ENCODE measurements around the gene NOL9. TPM values are rescaled to one million over a fixed set of nuclear protein-coding genes. Genes with fewer than 3 reads are reported as not detected.
"Not testable (repeated sequence)": the region's sequence is repeated elsewhere in the genome, so short reads cannot be mapped to it uniquely, and the experiment has no call there.

Gene NOL9
- total RNA-seq, 1 donor from 2014 or later, result 49.5 TPM

- Mint-ChIP-seq H3K4me1 (ENCODE audit: low read depth) (peaks cover 15% of the 10 kb centered on the region), H3K9me3 (ENCODE audit: low read depth) (no peaks in the 10 kb centered on the region), H3K4me3 (ENCODE audit: low read depth) (no peak overlapping the region), H3K27me3 (peaks cover 30% of the 10 kb centered on the region), H3K36me3 (ENCODE audit: insufficient read depth) (no peaks in the 10 kb centered on the region), H3K27ac (no peak overlapping the region)
- DNase-seq (ENCODE audit: low spot score, unreplicated experiment), result no peak
- no peak for TF ChIP-seq CTCF (IDR thresholded peaks at IDR 0.05; ENCODE audit: unreplicated experiment)
Observed at GRCh38 chr1:6495041-6495441, 59.3 kb downstream of the NOL9 start.

- Mint-ChIP-seq H3K4me1 (ENCODE audit: low read depth) (peaks cover 15% of the 10 kb centered on the region), H3K4me3 (ENCODE audit: low read depth) (no peak overlapping the region), H3K36me3 (ENCODE audit: insufficient read depth) (no peaks in the 10 kb centered on the region), H3K27ac (no peak overlapping the region), H3K9me3 (ENCODE audit: low read depth) (no peaks in the 10 kb centered on the region), H3K27me3 (peaks cover 27% of the 10 kb centered on the region)
- no peak for DNase-seq (ENCODE audit: low spot score, unreplicated experiment)
- TF ChIP-seq CTCF (IDR thresholded peaks at IDR 0.05; ENCODE audit: unreplicated experiment), result no peak
Observed at GRCh38 chr1:6494627-6495026, 59.7 kb downstream of the NOL9 start.

GRCh38 chr1:6493834-6494223 is 60.5 kb downstream of the NOL9 start:
- not testable (repeated sequence) for DNase-seq (ENCODE audit: low spot score, unreplicated experiment); H3K9me3 Mint-ChIP-seq (ENCODE audit: low read depth); H3K4me3 Mint-ChIP-seq (ENCODE audit: low read depth); H3K27ac Mint-ChIP-seq; H3K36me3 Mint-ChIP-seq (ENCODE audit: insufficient read depth)
- Mint-ChIP-seq H3K4me1 (ENCODE audit: low read depth) (peaks cover 15% of the 10 kb centered on the region), H3K27me3 (peaks cover 21% of the 10 kb centered on the region)

- no peaks in the 10 kb centered on the region for H3K36me3 Mint-ChIP-seq (ENCODE audit: insufficient read depth)
- H3K4me3 Mint-ChIP-seq (ENCODE audit: low read depth), result peak overlapping the region; percentile 82
- H3K9me3 Mint-ChIP-seq (ENCODE audit: low read depth), result no peaks in the 10 kb centered on the region
- H3K27ac Mint-ChIP-seq, result no peak overlapping the region
- H3K27me3 Mint-ChIP-seq, result peaks cover 14% of the 10 kb centered on the region
- no peak for TF ChIP-seq CTCF (IDR thresholded peaks at IDR 0.05; ENCODE audit: unreplicated experiment)
- peaks cover 10% of the 10 kb centered on the region for H3K4me1 Mint-ChIP-seq (ENCODE audit: low read depth)
- no peak for DNase-seq (ENCODE audit: low spot score, unreplicated experiment)
Observed at GRCh38 chr1:6491966-6492365, 62.3 kb downstream of the NOL9 start.

- Mint-ChIP-seq H3K4me3 (ENCODE audit: low read depth) (peak within 1 kb of the TSS; percentile 82), H3K4me1 (ENCODE audit: low read depth) (peaks cover 9% of the 10 kb centered on the region), H3K27me3 (peaks cover 11% of the 10 kb centered on the region), H3K27ac (peak within 1 kb of the TSS; percentile 87), H3K36me3 (ENCODE audit: insufficient read depth) (no peaks in the 10 kb centered on the region), H3K9me3 (ENCODE audit: low read depth) (no peaks in the 10 kb centered on the region)
- no peak for TF ChIP-seq CTCF (IDR thresholded peaks at IDR 0.05; ENCODE audit: unreplicated experiment)
- no peak for DNase-seq (ENCODE audit: low spot score, unreplicated experiment)
Observed at GRCh38 chr1:6491480-6491962, 62.8 kb downstream of the NOL9 start, which contains the start of gene PLEKHG5. Gene PLEKHG5 (minus strand): TSS chr1:6491667. CDS start chr1:6477571, 14,096 bp downstream.

GRCh38 chr1:6491081-6491449 is 63.2 kb downstream of the NOL9 start:
- no peak for DNase-seq (ENCODE audit: low spot score, unreplicated experiment)
- Mint-ChIP-seq H3K9me3 (ENCODE audit: low read depth) (no peaks in the 10 kb centered on the region), H3K4me1 (ENCODE audit: low read depth) (peaks cover 13% of the 10 kb centered on the region), H3K4me3 (ENCODE audit: low read depth) (peak overlapping the region; percentile 82), H3K27me3 (peaks cover 8% of the 10 kb centered on the region), H3K27ac (peak overlapping the region; percentile 87), H3K36me3 (ENCODE audit: insufficient read depth) (no peaks in the 10 kb centered on the region)
- TF ChIP-seq CTCF (IDR thresholded peaks at IDR 0.05; ENCODE audit: unreplicated experiment), result no peak
